ENCODE measurements around the gene CSTB. TPM values are rescaled to one million over a fixed set of nuclear protein-coding genes. Genes with fewer than 3 reads are reported as not detected.

CSTB gene
- total RNA-seq, 1 experiment from 2014 or later = 40.7 TPM

- Histone ChIP-seq H3K27ac (ENCODE audit: insufficient read length, low read depth, low read length) (no peak overlapping the region), H2BK20ac (ENCODE audit: low read depth, low read length, poor library complexity, severe bottlenecking) (no peak overlapping the region), H4K20me1 (ENCODE audit: control insufficient read depth, insufficient read depth, insufficient read length) (peaks cover 4% of the 10 kb centered on the region), H3K4me2 (ENCODE audit: insufficient read depth, insufficient read length, low read length) (no peak overlapping the region), H3K79me1 (ENCODE audit: insufficient read depth, low read depth, low read length, poor library complexity, severe bottlenecking) (no peaks in the 10 kb centered on the region), H3K27me3 (ENCODE audit: insufficient read depth, low read length) (no peaks in the 10 kb centered on the region), H3K79me2 (ENCODE audit: insufficient read depth, low read length) (no peaks in the 10 kb centered on the region), H3K23me2 (ENCODE audit: insufficient read length, low read depth, low read length, poor library complexity, severe bottlenecking) (no peaks in the 10 kb centered on the region), H2AFZ (ENCODE audit: low read length) (no peak overlapping the region), H3K9me3 (ENCODE audit: control insufficient read depth, low read depth, low read length) (no peaks in the 10 kb centered on the region), H3K4me1 (ENCODE audit: insufficient read depth, low read length) (no peaks in the 10 kb centered on the region), H2BK15ac (ENCODE audit: low read depth, low read length) (no peak overlapping the region), H2BK5ac (ENCODE audit: insufficient read length, low read length) (no peak overlapping the region), H3K9ac (ENCODE audit: extremely low read depth, insufficient read length, low read length) (no peak overlapping the region), H3K18ac (ENCODE audit: insufficient read length, low read depth, low read length) (no peak overlapping the region), H3T11ph (ENCODE audit: low read length) (no peak overlapping the region), H3K23ac (ENCODE audit: insufficient read length, low read depth, low read length) (no peak overlapping the region), H3K4ac (ENCODE audit: low read depth, low read length) (no peak overlapping the region), H4K91ac (ENCODE audit: insufficient read length, low read depth, low read length) (no peak overlapping the region), H4K5ac (ENCODE audit: insufficient read length, low read depth, low read length) (no peak overlapping the region), H3K14ac (ENCODE audit: insufficient read depth, low read length) (no peak overlapping the region), H2AK5ac (ENCODE audit: insufficient read length, low read length) (no peak overlapping the region), H3K56ac (ENCODE audit: insufficient read length, low read depth, low read length) (no peak overlapping the region), H2BK120ac (ENCODE audit: low read depth, low read length, poor library complexity, severe bottlenecking) (no peak overlapping the region), H2BK12ac (ENCODE audit: insufficient read length, low read depth, low read length) (no peak overlapping the region), H4K8ac (replicated peaks; ENCODE audit: insufficient read length, low read depth, low read length) (no peak overlapping the region)
- Mint-ChIP-seq H3K4me3 (no peak overlapping the region), H3K4me1 (no peaks in the 10 kb centered on the region), H3K9me3 (no peaks in the 10 kb centered on the region), H3K27me3 (ENCODE audit: low read depth) (no peaks in the 10 kb centered on the region), H3K27ac (peak overlapping the region in 1 of 3 experiments; percentile 22; a peak in 1 of 7 replicates), H3K36me3 (ENCODE audit: insufficient read depth in 1 of 3, low read depth in 3 of 3) (peaks cover 14 to 56% (median 44%) of the 10 kb centered on the region in 3 experiments)
- no CpG with 5 or more reads among the region's 16 CpGs for WGBS (ENCODE audit: extremely low coverage, insufficient read length, low lambda C conversion rate)
- TF ChIP-seq CTCF (conservative IDR thresholded peaks at IDR 0.05) = no peak
- no peak for DNase-seq
Observed at GRCh38 chr21:43745772-43746517, 30.2 kb downstream of the CSTB start.
